Keratinocyte (primary cell): ENCODE measurements around the gene RFESD. TPM values are rescaled to one million over a fixed set of nuclear protein-coding genes. Genes with fewer than 3 reads are reported as not detected.
"Not testable (repeated sequence)": the region's sequence is repeated elsewhere in the genome, so short reads cannot be mapped to it uniquely, and the experiment has no call there.

Experiments
- DNase-seq: peaks from one replicate; pipeline ENCODE4 v3.0.0-alpha.2; 2011; ENCODE audit warnings: low read depth, missing footprints, low spot score
- FAIRE-seq: peaks from 2 replicates; lab custom pipeline; 2011; peaks lifted over from hg19 to GRCh38; lab: Jason Lieb, UNC
- H2AFZ ChIP-seq: 2 replicates; pipeline ENCODE4 v1.6.0; 2012; ENCODE audit warnings: low read length, control low read depth, inconsistent platforms; ENCODE audit not compliant: control insufficient read depth
- H3K27ac ChIP-seq: 2 replicates; pipeline ENCODE4 v1.5.1; 2011; ENCODE audit warnings: low read length; ENCODE audit not compliant: control insufficient read depth, insufficient read depth
- H3K27me3 ChIP-seq: 3 replicates; pipeline ENCODE4 v1.6.0; 2011; ENCODE audit warnings: low read length; ENCODE audit not compliant: control insufficient read depth, insufficient read depth; ENCODE audit errors: extremely low read depth
- H3K36me3 ChIP-seq, 2 experiments: 2 replicates in 1 of 2; 3 replicates in 1 of 2; pipeline ENCODE4 v1.5.1; 2011; ENCODE audit warnings: low read length in 2 of 2, mild to moderate bottlenecking in 1 of 2; ENCODE audit not compliant: control insufficient read depth in 2 of 2, insufficient read depth in 2 of 2; ENCODE audit errors: extremely low read depth in 1 of 2
- H3K4me1 ChIP-seq: 3 replicates; pipeline ENCODE4 v1.5.1; 2011; ENCODE audit warnings: low read length; ENCODE audit not compliant: control insufficient read depth, insufficient read depth; ENCODE audit errors: extremely low read depth
- H3K4me2 ChIP-seq: 3 replicates; pipeline ENCODE4 v1.6.0; 2011; ENCODE audit warnings: low read depth, low read length; ENCODE audit not compliant: control insufficient read depth, insufficient read depth; ENCODE audit errors: extremely low read depth
- H3K4me3 ChIP-seq, 3 experiments: fragments of 200-600 bp in 1 of 3; sonication (generic) in 1 of 3; 2 replicates in 2 of 3; 3 replicates in 1 of 3; pipeline ENCODE4 v1.5.1; 2011 to 2016; ENCODE audit warnings: low read length in 3 of 3, mild to moderate bottlenecking in 3 of 3, control low read depth in 2 of 3, inconsistent platforms in 1 of 3, low read depth in 1 of 3, mixed read lengths in 1 of 3, mixed run types in 1 of 3, moderate library complexity in 1 of 3; ENCODE audit not compliant: control insufficient read depth in 2 of 3, insufficient read depth in 2 of 3; ENCODE audit errors: extremely low read depth in 1 of 3
- H3K79me2 ChIP-seq: 2 replicates; pipeline ENCODE4 v1.6.0; 2012; ENCODE audit warnings: low read length; ENCODE audit not compliant: control insufficient read depth, insufficient read depth
- H3K9ac ChIP-seq: 3 replicates; pipeline ENCODE4 v1.6.0; 2011; ENCODE audit warnings: low read length; ENCODE audit not compliant: control insufficient read depth, insufficient read depth; ENCODE audit errors: extremely low read depth
- H3K9me1 ChIP-seq: 3 replicates; pipeline ENCODE4 v1.6.0; 2011; ENCODE audit warnings: low read length; ENCODE audit not compliant: control insufficient read depth, insufficient read depth; ENCODE audit errors: extremely low read depth
- H3K9me3 ChIP-seq: 2 replicates; pipeline ENCODE4 v1.5.1; 2012; ENCODE audit warnings: low read depth, low read length; ENCODE audit not compliant: control insufficient read depth
- H4K20me1 ChIP-seq: 3 replicates; pipeline ENCODE4 v1.6.0; 2011; ENCODE audit warnings: low read length; ENCODE audit not compliant: control insufficient read depth, insufficient read depth; ENCODE audit errors: extremely low read depth
- CTCF ChIP-seq, 3 experiments: IDR thresholded peaks in 1 of 3; conservative IDR thresholded peaks in 1 of 3; optimal IDR thresholded peaks in 1 of 3; 2 replicates in 2 of 3; 3 replicates in 1 of 3; pipeline versions ENCODE3 to v1.5.1; 2011; ENCODE audit warnings: low read length in 3 of 3, mild to moderate bottlenecking in 3 of 3, moderate library complexity in 2 of 3, control low read depth in 1 of 3, inconsistent platforms in 1 of 3; ENCODE audit not compliant: insufficient read depth in 2 of 3; ENCODE audit errors: extremely low read depth in 1 of 3
- EZH2 ChIP-seq: IDR thresholded peaks from one replicate; pipeline ENCODE4 v1.6.1; 2012; ENCODE audit warnings: inconsistent platforms, mild to moderate bottlenecking, low read length, moderate library complexity
- dilution Hi-C: fragments of 300-500 bp; cut with MboI; formaldehyde crosslinking; loops from one replicate; pipeline ENCODE4 v1.7.0; 2020; ENCODE audit warnings: low sequenced_read_pairs; ENCODE audit not compliant: extremely low pct_ligation_motif_present
- polyA plus RNA-seq, 5 experiments: library from polyadenylated mRNA; depleted of rRNA in 3 of 5; stranded (reverse) in 3 of 5; stranded (forward) in 1 of 5; unstranded in 1 of 5; fragments of >200 nt; gene quantifications; 1 replicate in 1 of 5; 2 replicates in 3 of 5; 3 replicates in 1 of 5; pipeline versions ENCODE4 v1.2.1 to v1.2.3, GENCODE V29; 2011 to 2012; ENCODE audit warnings: missing spikeins in 2 of 5, low read depth in 1 of 5, low replicate concordance in 1 of 5

The RFESD gene
- polyA plus RNA-seq, 1 donor (not counting 4 experiments of a cell fraction or from before 2014, with no cell fraction given): 3.5 TPM

GRCh38 chr5:95631255-95631958, 15.2 kb upstream of the RFESD start:
- FAIRE-seq: no peak
- H3K4me3 ChIP-seq: no peak overlapping the region
- dilution Hi-C loops: no loop called here
- TF ChIP-seq CTCF (optimal IDR thresholded peaks at IDR 0.05 in 1 of 3, IDR thresholded peaks at IDR 0.05 in 1 of 3, conservative IDR thresholded peaks at IDR 0.05 in 1 of 3; ENCODE audit: extremely low read depth in 1 of 3, insufficient read depth in 2 of 3, low read length in 3 of 3) (no peak), EZH2 (no peak)
- H3K27me3 ChIP-seq: no peaks in the 10 kb centered on the region
- no peak overlapping the region for H3K27ac ChIP-seq
- H3K79me2 ChIP-seq: no peaks in the 10 kb centered on the region
- peak overlapping the region; percentile 28 for H2AFZ ChIP-seq
- no peak overlapping the region for H3K4me2 ChIP-seq
- no peak for DNase-seq
- no peaks in the 10 kb centered on the region for H3K9me3 ChIP-seq
- H3K36me3 ChIP-seq: no peaks in the 10 kb centered on the region
- no peaks in the 10 kb centered on the region for H4K20me1 ChIP-seq
- peaks cover 9% of the 10 kb centered on the region for H3K4me1 ChIP-seq
- no peaks in the 10 kb centered on the region for H3K9me1 ChIP-seq
- no peak overlapping the region for H3K9ac ChIP-seq

- Histone ChIP-seq H3K4me1 (peaks cover 9% of the 10 kb centered on the region), H3K4me2 (no peak overlapping the region), H2AFZ (peak overlapping the region; percentile 74), H3K79me2 (no peaks in the 10 kb centered on the region), H3K4me3 (no peak overlapping the region), H3K9me1 (no peaks in the 10 kb centered on the region), H3K27me3 (no peaks in the 10 kb centered on the region), H3K9ac (no peak overlapping the region), H3K36me3 (no peaks in the 10 kb centered on the region), H4K20me1 (no peaks in the 10 kb centered on the region), H3K9me3 (no peaks in the 10 kb centered on the region), H3K27ac (no peak overlapping the region)
- dilution Hi-C loops: no loop called here
- no peak for DNase-seq
- peak; percentile 36 for FAIRE-seq
- TF ChIP-seq CTCF (optimal IDR thresholded peaks at IDR 0.05 in 1 of 3, IDR thresholded peaks at IDR 0.05 in 1 of 3, conservative IDR thresholded peaks at IDR 0.05 in 1 of 3; ENCODE audit: extremely low read depth in 1 of 3, insufficient read depth in 2 of 3, low read length in 3 of 3) (no peak), EZH2 (no peak)
These were observed 14.4 kb upstream of the RFESD start for GRCh38 chr5:95631991-95632675.

GRCh38 chr5:95632942-95633341, 13.6 kb upstream of the RFESD start:
- dilution Hi-C loops, H3K9ac ChIP-seq, H3K27ac ChIP-seq, H2AFZ ChIP-seq, H4K20me1 ChIP-seq, FAIRE-seq, H3K27me3 ChIP-seq, H3K4me1 ChIP-seq, H3K79me2 ChIP-seq, H3K9me3 ChIP-seq, H3K4me3 ChIP-seq, H3K36me3 ChIP-seq, DNase-seq, H3K4me2 ChIP-seq, H3K9me1 ChIP-seq: not testable (repeated sequence)
